ENCODE measurements around the gene CREBZF.

- TF ChIP-seq, protein P1, sequence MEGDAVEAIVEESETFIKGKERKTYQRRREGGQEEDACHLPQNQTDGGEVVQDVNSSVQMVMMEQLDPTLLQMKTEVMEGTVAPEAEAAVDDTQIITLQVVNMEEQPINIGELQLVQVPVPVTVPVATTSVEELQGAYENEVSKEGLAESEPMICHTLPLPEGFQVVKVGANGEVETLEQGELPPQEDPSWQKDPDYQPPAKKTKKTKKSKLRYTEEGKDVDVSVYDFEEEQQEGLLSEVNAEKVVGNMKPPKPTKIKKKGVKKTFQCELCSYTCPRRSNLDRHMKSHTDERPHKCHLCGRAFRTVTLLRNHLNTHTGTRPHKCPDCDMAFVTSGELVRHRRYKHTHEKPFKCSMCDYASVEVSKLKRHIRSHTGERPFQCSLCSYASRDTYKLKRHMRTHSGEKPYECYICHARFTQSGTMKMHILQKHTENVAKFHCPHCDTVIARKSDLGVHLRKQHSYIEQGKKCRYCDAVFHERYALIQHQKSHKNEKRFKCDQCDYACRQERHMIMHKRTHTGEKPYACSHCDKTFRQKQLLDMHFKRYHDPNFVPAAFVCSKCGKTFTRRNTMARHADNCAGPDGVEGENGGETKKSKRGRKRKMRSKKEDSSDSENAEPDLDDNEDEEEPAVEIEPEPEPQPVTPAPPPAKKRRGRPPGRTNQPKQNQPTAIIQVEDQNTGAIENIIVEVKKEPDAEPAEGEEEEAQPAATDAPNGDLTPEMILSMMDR (tag by site-specific recombination; IDR thresholded peaks at IDR 0.05): no peak
- TF ChIP-seq ZNF274 (IDR thresholded peaks at IDR 0.05; ENCODE audit: low read length): no peak
- no peak for TF ChIP-seq ZNF274 (tag by site-specific recombination; IDR thresholded peaks at IDR 0.05; ENCODE audit: borderline replicate concordance)
Observed at GRCh38 chr11:85668157-85668556, 3.2 kb upstream of the CREBZF start.

Measured in HEK293 (cell line).